Subcutaneous abdominal adipose tissue (tissue), 5 donors: ENCODE results near the gene TGM2.
A peak's percentile ranks its signal among the peaks of the same experiment; 100 is the strongest.
"Not testable (repeated sequence)": the region's sequence is repeated elsewhere in the genome, so short reads cannot be mapped to it uniquely, and the experiment has no call there.

Source experiments
- H3K27ac ChIP-seq: one replicate; pipeline ENCODE4 v1.7.0; 2013; ENCODE audit warnings: low read depth, mild to moderate bottlenecking, inconsistent platforms, low read length, moderate library complexity
- H3K27me3 ChIP-seq, 5 donors: one replicate each; pipeline ENCODE4 v1.7.0; 2013; ENCODE audit warnings: low read length in 5 of 5, inconsistent platforms in 1 of 5; ENCODE audit not compliant: control insufficient read depth in 5 of 5, insufficient read depth in 4 of 5
- H3K36me3 ChIP-seq, 5 donors: one replicate each; pipeline ENCODE4 v1.7.0; 2013; ENCODE audit warnings: low read length in 5 of 5; ENCODE audit not compliant: control insufficient read depth in 5 of 5, insufficient read depth in 5 of 5
- H3K4me1 ChIP-seq, 5 donors: one replicate each; pipeline ENCODE4 v1.7.0; 2013; ENCODE audit warnings: low read length in 5 of 5, mild to moderate bottlenecking in 3 of 5, moderate library complexity in 1 of 5; ENCODE audit not compliant: control insufficient read depth in 5 of 5, insufficient read depth in 5 of 5
- H3K4me3 ChIP-seq, 5 donors: one replicate each; pipeline ENCODE4 v1.7.0; 2013; ENCODE audit warnings: low read length in 5 of 5, low read depth in 1 of 5
- H3K9ac ChIP-seq, 5 donors: one replicate each; pipeline ENCODE4 v1.7.0; 2013; ENCODE audit warnings: low read length in 5 of 5, mild to moderate bottlenecking in 4 of 5, moderate library complexity in 3 of 5
- H3K9me3 ChIP-seq, 5 donors: one replicate each; pipeline ENCODE4 v1.7.0; 2013; ENCODE audit warnings: low read length in 5 of 5; ENCODE audit not compliant: control insufficient read depth in 5 of 5
- donor health status: healthy.
- donor health status: healthy.
- donor health status: healthy.
- donor health status: healthy.
- donor health status: healthy.

The TGM2 gene

GRCh38 chr20:38104285-38104684, 60.8 kb downstream of the TGM2 start:
- H3K9me3 ChIP-seq = no peaks in the 10 kb centered on the region
- no peak overlapping the region for H3K4me3 ChIP-seq
- no peaks in the 10 kb centered on the region for H3K36me3 ChIP-seq
- H3K9ac ChIP-seq = no peak overlapping the region
- no peaks in the 10 kb centered on the region for H3K27me3 ChIP-seq
- H3K27ac ChIP-seq = no peak overlapping the region
- H3K4me1 ChIP-seq = peaks cover 3 to 11% (median 10%) of the 10 kb centered on the region in 5 donors

- not testable (repeated sequence) for H3K27me3 ChIP-seq, H3K4me3 ChIP-seq, H3K9ac ChIP-seq, H3K4me1 ChIP-seq, H3K36me3 ChIP-seq, H3K9me3 ChIP-seq, H3K27ac ChIP-seq
These were observed 62.9 kb downstream of the TGM2 start for GRCh38 chr20:38102206-38102605.

DNA sequence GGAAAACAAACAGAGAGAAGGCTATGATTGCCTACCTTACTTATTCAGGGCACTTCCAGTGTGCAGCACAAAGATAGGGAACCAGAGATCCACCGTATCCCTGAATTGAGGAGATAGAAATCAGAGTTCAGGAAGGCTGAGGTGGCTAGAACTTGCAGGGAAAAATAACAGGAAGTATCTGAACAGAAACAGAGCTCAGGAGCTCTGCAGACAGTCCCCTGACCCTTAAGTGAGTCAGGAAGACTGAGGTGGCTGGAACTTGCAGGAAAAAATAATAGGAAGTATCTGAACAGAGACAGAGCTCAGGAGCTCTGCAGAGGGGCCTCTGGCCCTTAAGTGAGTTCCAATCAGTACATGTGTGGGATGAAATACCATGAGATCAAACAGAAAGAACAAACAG, 66.1 kb downstream of the TGM2 start:
- Histone ChIP-seq H3K4me1 (peaks cover 7 to 17% (median 16%) of the 10 kb centered on the region in 5 donors), H3K9me3 (no peaks in the 10 kb centered on the region), H3K36me3 (no peaks in the 10 kb centered on the region), H3K9ac (no peak overlapping the region), H3K27me3 (no peaks in the 10 kb centered on the region), H3K4me3 (no peak overlapping the region), H3K27ac (no peak overlapping the region)

DNA sequence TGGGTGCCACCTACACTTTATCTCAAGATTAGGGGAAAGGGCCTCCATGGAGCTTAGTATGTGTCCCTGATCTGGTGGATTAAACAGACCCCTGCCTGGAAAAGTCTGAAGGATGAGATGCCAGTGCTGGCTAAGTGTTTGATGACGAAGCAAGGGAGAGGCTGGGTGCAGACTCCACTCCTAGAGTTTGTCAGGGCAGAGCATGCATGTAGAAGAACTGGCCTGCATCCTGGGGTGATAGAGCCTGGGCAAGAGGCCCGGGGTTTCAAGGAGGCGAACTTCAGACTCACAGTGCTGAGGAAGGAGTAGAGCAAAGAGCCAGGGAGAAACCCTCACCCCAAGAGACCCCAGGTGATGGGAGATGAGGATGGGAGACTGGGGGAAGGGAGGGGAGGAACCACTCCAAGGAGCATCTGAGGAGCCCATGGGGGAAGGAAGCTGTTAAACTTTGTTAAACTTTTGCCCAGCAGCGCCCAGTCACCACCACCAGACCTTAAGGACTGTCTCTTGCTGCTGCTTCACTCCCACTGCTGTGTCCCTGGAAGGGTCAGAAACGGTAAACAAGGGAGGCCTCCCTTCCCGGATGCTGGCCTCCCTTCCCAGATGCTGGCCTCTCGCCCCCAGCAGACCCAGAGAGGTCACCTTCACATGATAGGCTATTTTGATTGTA, 69.9 kb downstream of the TGM2 start:
- Histone ChIP-seq H3K27ac (peak overlapping the region; percentile 48), H3K4me1 (peaks cover 7 to 37% (median 28%) of the 10 kb centered on the region in 5 donors), H3K4me3 (no peak overlapping the region), H3K27me3 (no peaks in the 10 kb centered on the region), H3K9ac (peak overlapping the region in 1 of 5 donors; percentile 19), H3K36me3 (peaks cover 7 to 9% (median 7%) of the 10 kb centered on the region in 5 donors), H3K9me3 (no peaks in the 10 kb centered on the region)

- peak overlapping the region; percentile 48 for H3K27ac ChIP-seq
- H3K9ac ChIP-seq = peak overlapping the region in 1 of 5 donors; percentile 17
- no peak overlapping the region for H3K4me3 ChIP-seq
These were observed 70.6 kb downstream of the TGM2 start for GRCh38 chr20:38094373-38094891.

GRCh38 chr20:38093641-38094077, 71.4 kb downstream of the TGM2 start:
- Histone ChIP-seq H3K36me3 (peaks cover 12 to 22% (median 21%) of the 10 kb centered on the region in 5 donors), H3K9me3 (no peaks in the 10 kb centered on the region), H3K27me3 (no peaks in the 10 kb centered on the region), H3K4me1 (peaks cover 7 to 37% (median 28%) of the 10 kb centered on the region in 5 donors), H3K27ac (no peak overlapping the region), H3K9ac (no peak overlapping the region), H3K4me3 (no peak overlapping the region)

More at GRCh38 chr20:38094373-38094891, 70.6 kb downstream of the TGM2 start:
- peaks cover 7 to 37% (median 28%) of the 10 kb centered on the region in 5 donors for H3K4me1 ChIP-seq
- peaks cover 12 to 15% (median 14%) of the 10 kb centered on the region in 5 donors for H3K36me3 ChIP-seq
- no peaks in the 10 kb centered on the region for H3K27me3 ChIP-seq
- H3K9me3 ChIP-seq = no peaks in the 10 kb centered on the region

DNA sequence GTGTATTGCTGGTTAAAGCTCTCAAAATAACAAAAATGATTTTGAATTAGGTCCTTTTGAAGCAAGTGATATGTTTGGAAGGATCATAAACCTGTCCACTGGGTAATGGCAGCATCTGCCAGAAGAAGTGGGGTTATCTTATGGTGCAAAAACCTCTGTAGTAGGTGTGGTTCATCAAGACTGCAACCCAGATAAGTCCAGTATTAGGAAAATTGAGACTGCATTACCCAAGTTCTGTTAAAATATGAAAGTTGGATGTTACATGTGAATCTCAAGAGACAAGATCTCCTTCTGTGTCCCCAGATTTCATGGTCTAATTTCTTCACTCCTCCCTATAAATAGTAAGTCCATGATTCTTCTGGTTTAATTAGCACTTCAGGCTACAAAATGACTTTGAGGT, 72.2 kb downstream of the TGM2 start:
- peaks cover 7 to 37% (median 28%) of the 10 kb centered on the region in 5 donors for H3K4me1 ChIP-seq
- peak overlapping the region; percentile 22 for H3K27ac ChIP-seq
- peaks cover 15 to 29% (median 29%) of the 10 kb centered on the region in 5 donors for H3K36me3 ChIP-seq
- no peak overlapping the region for H3K9ac ChIP-seq
- H3K4me3 ChIP-seq = no peak overlapping the region
- H3K27me3 ChIP-seq = no peaks in the 10 kb centered on the region
- H3K9me3 ChIP-seq = no peaks in the 10 kb centered on the region

DNA sequence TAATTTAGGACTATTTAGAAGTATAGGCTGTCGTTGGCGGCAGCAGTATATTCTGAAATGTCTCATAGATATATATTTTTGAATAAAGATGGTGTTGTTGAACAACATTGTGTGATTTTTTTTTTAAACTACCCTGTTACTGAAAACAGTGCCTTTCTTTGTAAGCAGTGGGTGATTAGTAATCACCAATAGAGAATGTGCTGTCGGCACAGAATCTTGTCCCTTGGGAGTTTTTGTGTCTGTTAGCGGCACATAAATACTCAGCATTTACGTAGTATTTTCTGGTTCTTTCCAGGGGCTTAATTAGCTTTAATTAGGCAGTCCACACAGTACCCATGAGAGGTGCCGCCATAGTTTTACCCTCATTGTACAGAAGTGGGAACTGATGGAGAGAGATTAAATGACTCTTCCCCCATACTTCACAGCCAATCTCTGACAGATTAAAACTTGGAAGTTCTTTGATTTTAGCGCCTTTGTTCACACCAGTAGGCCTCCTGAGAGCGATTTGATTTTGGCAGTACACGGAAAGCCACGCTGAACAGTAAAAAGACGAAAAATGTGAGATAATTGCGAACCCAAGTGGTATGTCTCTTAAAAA, 72.7 kb downstream of the TGM2 start:
- H3K27ac ChIP-seq = peak overlapping the region; percentile 22
- peaks cover 16 to 34% (median 33%) of the 10 kb centered on the region in 5 donors for H3K36me3 ChIP-seq
- no peak overlapping the region for H3K4me3 ChIP-seq
- no peaks in the 10 kb centered on the region for H3K9me3 ChIP-seq
- peak overlapping the region in 1 of 5 donors; percentile 32 for H3K9ac ChIP-seq
- H3K4me1 ChIP-seq = peaks cover 7 to 37% (median 28%) of the 10 kb centered on the region in 5 donors
- no peaks in the 10 kb centered on the region for H3K27me3 ChIP-seq

DNA sequence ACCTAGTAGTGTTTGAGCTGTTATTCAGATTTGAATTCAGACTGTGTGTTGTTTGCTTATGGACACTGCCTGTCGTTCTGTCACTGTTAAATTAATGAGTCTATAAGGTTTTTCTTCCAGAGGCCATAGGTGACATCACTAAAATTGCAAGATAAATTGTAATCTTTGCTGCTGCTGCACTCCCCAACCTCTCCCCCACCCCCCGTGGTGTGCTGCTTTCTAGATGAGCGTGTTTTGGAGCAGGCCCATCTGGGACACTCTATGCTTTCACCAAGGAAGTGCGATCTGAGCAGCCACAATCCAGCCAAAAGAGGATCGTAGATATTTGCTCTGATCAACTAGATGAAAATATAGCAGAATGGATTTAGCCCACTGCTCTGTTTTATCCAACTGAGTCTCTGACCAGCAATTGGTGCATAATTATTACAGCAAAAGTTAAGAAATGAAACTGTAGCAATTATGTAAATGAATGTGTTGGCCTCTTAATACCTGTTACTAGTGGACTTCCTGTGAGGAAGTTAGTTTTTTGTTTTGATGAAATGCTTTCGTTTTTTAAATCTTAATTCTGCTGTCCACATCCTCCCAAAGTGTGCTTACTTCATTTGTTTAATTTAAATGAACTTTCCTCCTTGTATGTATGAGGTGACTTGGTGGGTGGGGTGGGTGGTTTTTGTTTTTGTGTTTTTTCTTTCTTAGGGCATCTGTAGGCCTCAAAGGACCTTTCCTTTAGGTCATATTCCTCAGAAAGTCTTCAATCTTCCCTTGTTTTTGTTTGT, 73.4 kb downstream of the TGM2 start:
- no peaks in the 10 kb centered on the region for H3K9me3 ChIP-seq
- H3K9ac ChIP-seq = peak overlapping the region in 1 of 5 donors; percentile 12
- H3K4me3 ChIP-seq = no peak overlapping the region
- peaks cover 16 to 42% (median 38%) of the 10 kb centered on the region in 5 donors for H3K36me3 ChIP-seq
- peaks cover 7 to 37% (median 28%) of the 10 kb centered on the region in 5 donors for H3K4me1 ChIP-seq
- H3K27ac ChIP-seq = peak overlapping the region; percentile 22
- H3K27me3 ChIP-seq = no peaks in the 10 kb centered on the region
